ENCODE results near the gene SMPDL3A.
A peak's percentile ranks its signal among the peaks of the same experiment; 100 is the strongest.

Gene SMPDL3A

DNA sequence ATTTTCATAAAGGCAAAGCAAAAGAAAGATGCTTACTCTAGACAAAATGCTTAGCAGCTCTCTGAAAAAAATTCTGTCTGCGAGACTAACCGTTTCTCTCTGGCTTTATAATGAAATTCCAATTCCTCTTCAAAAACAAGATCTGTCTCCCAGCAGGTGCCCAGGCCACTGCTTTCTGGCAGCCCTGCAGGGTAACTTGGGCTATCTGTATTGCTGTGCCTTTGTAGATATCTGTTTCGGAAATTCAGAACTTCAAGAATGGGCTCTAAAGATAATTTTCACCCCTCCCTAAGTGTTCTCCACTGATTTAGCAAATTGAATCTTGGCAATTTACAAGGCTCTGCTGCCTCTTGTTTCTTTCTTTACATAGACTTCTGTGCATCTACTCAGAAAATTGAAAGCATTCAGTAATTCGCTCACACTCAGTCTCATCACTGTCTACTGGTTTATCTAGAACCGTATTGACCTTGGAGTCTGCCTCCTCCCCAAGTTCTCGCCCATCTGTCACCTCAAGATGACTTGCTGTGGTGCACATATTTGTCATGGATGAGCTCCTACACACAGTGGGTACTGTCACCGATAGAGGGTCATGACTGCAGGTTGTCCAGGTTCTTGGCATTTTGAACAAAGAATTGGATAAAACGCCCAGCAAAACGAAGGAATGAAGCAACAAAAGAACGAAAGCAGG is 35.9 kb upstream of the SMPDL3A start:
- Histone ChIP-seq H3K4me3 (ENCODE audit: low read length) (peak overlapping the region; percentile 69), H3K9me3 (ENCODE audit: control insufficient read depth, low read length) (no peaks in the 10 kb centered on the region), H3K9ac (ENCODE audit: low read length) (peak overlapping the region; percentile 29), H3K27me3 (replicated peaks; ENCODE audit: control insufficient read depth, insufficient read depth, low read length) (no peaks in the 10 kb centered on the region), H3K4me1 (ENCODE audit: control insufficient read depth, insufficient read depth, low read length) (no peaks in the 10 kb centered on the region), H3K36me3 (ENCODE audit: control insufficient read depth, insufficient read depth, low read length, severe bottlenecking) (no peaks in the 10 kb centered on the region)
- no peak for DNase-seq (ENCODE audit: low read depth)

DNA sequence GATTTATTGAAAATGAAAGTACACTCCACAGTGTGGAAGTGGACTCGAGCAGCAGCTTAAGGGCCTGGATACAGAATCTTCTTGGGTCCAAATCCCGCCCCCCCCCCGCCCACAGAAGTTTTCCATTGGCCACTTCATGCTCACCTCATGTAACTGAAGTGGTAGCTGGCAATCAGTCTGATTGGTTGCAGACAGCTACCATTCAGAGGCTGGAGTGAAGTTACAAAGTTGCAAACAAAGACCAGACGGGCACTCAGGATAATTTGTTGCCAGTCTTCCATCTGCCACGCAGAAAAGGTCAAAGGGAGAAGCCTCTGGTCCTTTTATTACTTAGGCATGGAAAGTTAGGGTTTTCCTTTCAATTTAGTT is 35.4 kb upstream of the SMPDL3A start:
- peak overlapping the region; percentile 29 for H3K9ac ChIP-seq (ENCODE audit: low read length)
- H3K9me3 ChIP-seq (ENCODE audit: control insufficient read depth, low read length), result no peaks in the 10 kb centered on the region
- H3K27me3 ChIP-seq (replicated peaks; ENCODE audit: control insufficient read depth, insufficient read depth, low read length), result no peaks in the 10 kb centered on the region
- H3K36me3 ChIP-seq (ENCODE audit: control insufficient read depth, insufficient read depth, low read length, severe bottlenecking), result no peaks in the 10 kb centered on the region
- no peaks in the 10 kb centered on the region for H3K4me1 ChIP-seq (ENCODE audit: control insufficient read depth, insufficient read depth, low read length)
- DNase-seq (ENCODE audit: low read depth), result peak; percentile 25
- peak overlapping the region; percentile 69 for H3K4me3 ChIP-seq (ENCODE audit: low read length)

DNA sequence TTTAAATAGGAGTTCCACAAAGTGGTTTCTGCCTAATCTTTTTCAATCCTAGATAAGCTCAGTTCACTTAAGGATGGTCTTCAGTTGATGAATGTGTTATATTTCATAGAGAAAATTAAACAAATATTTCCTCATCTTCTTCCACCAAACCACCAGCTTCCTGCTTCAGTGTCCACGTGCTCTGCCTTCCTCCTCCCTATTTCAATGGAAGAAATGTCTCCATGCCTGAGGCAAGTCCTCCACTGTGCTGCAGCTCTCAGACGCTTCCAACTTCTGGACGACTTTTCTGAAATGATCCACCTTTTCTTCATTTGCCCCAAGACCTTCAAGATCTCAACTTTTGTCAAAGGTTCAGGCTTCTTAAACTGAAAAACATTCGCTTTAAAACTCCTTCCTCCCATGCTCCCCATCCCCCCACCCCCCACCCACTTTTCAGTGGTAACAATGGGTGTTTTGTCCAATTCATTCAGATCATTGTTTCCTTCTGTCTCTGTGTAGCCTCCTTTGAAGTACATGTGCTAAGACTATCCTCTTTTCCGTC is 34.8 kb upstream of the SMPDL3A start:
- H3K9ac ChIP-seq (ENCODE audit: low read length), result no peak overlapping the region
- H3K4me1 ChIP-seq (ENCODE audit: control insufficient read depth, insufficient read depth, low read length), result no peaks in the 10 kb centered on the region

DNA sequence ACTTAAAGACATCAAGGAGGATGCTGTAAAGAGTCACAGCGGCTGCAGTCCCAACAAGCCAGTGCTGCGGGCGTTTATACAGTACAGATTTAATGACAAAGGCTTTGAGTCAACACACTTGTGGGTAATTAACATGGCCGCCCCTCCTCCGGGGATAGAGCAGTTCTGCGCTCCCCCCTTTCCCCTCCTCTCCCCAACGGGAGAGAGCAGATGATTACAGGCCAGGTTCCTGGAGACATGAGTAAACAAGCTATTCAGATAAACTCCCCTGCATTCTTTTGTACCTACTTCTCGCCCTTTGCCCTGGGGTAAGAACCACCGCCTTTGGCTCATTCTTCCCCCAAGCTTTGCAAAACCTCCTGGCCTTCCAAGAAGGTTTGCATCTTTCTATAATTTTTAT is 33.2 kb upstream of the SMPDL3A start:
- Histone ChIP-seq H3K27me3 (replicated peaks; ENCODE audit: control insufficient read depth, insufficient read depth, low read length) (no peaks in the 10 kb centered on the region), H3K9me3 (ENCODE audit: control insufficient read depth, low read length) (no peaks in the 10 kb centered on the region), H3K4me1 (ENCODE audit: control insufficient read depth, insufficient read depth, low read length) (no peaks in the 10 kb centered on the region), H3K9ac (ENCODE audit: low read length) (no peak overlapping the region), H3K36me3 (ENCODE audit: control insufficient read depth, insufficient read depth, low read length, severe bottlenecking) (no peaks in the 10 kb centered on the region), H3K4me3 (ENCODE audit: low read length) (no peak overlapping the region)
- DNase-seq (ENCODE audit: low read depth), result no peak

More for the DNA sequence above, 34.8 kb upstream of the SMPDL3A start:
- Histone ChIP-seq H3K36me3 (ENCODE audit: control insufficient read depth, insufficient read depth, low read length, severe bottlenecking) (no peaks in the 10 kb centered on the region), H3K27me3 (replicated peaks; ENCODE audit: control insufficient read depth, insufficient read depth, low read length) (no peaks in the 10 kb centered on the region), H3K4me3 (ENCODE audit: low read length) (no peak overlapping the region), H3K9me3 (ENCODE audit: control insufficient read depth, low read length) (no peaks in the 10 kb centered on the region)
- no peak for DNase-seq (ENCODE audit: low read depth)

DNA sequence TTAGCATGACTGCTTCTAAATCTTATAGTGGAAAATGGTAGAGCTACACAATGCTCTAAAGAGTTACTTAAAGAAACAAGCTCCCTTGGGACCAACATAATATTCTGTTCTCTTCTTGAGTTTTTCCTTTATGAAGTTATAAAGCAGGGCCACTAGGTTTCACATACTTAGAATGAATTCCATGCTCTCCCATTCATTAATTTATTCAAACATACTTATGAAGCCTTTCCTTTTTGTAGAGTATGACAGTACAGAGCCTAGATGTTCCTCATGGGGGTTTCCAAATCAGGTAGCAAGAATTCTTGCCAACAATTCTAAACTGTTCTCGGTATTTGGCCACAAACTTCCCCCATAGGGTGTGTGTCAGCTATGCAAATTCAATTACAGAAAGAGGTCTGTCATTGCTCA is 30.1 kb upstream of the SMPDL3A start:
- Histone ChIP-seq H3K9ac (ENCODE audit: low read length) (no peak overlapping the region), H3K27me3 (replicated peaks; ENCODE audit: control insufficient read depth, insufficient read depth, low read length) (no peaks in the 10 kb centered on the region), H3K4me3 (ENCODE audit: low read length) (no peak overlapping the region), H3K36me3 (ENCODE audit: control insufficient read depth, insufficient read depth, low read length, severe bottlenecking) (no peaks in the 10 kb centered on the region), H3K4me1 (ENCODE audit: control insufficient read depth, insufficient read depth, low read length) (no peaks in the 10 kb centered on the region), H3K9me3 (ENCODE audit: control insufficient read depth, low read length) (no peaks in the 10 kb centered on the region)
- no peak for DNase-seq (ENCODE audit: low read depth)

DNA sequence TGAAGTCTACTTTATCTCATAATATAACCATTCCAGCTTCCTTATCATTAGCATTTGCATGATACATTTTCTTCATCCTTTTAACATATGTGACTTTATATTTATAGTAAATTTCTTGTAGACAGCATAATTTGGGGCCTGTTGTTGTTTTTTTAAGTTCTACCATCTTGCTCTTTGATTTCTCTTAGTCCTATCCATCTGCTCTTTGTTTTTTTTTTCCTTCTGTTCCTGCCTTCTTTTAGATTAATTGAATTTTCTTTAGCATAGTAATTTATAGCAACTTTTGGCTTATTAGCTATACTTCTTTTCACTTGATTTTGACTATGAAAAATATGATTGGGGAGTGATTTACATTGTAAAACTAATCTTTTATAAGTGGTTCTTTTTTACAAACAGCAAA is 28.7 kb upstream of the SMPDL3A start:
- Histone ChIP-seq H3K4me1 (ENCODE audit: control insufficient read depth, insufficient read depth, low read length) (no peaks in the 10 kb centered on the region), H3K27me3 (replicated peaks; ENCODE audit: control insufficient read depth, insufficient read depth, low read length) (no peaks in the 10 kb centered on the region), H3K4me3 (ENCODE audit: low read length) (no peak overlapping the region), H3K36me3 (ENCODE audit: control insufficient read depth, insufficient read depth, low read length, severe bottlenecking) (no peaks in the 10 kb centered on the region), H3K9ac (ENCODE audit: low read length) (no peak overlapping the region), H3K9me3 (ENCODE audit: control insufficient read depth, low read length) (no peaks in the 10 kb centered on the region)
- DNase-seq (ENCODE audit: low read depth), result no peak

DNA sequence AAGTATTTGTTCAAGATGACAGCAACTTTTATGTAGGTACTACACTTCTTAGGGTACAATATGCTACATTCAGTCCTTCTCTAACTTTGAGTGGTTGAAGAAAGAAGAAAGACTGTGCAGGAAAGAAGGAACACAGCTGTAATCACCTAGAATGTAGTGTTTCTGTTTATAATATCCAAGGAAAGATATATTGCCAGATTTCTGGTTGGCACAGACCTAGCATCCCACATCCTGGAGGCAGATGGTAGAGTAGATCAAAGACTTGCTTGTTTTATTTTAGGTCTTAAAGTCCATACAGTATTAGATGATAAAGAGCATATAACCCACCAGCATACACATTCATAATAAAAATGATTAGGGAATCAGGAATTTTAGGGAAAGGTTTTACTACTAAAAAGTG is 22.8 kb upstream of the SMPDL3A start:
- no peak for DNase-seq (ENCODE audit: low read depth)
- Histone ChIP-seq H3K9me3 (ENCODE audit: control insufficient read depth, low read length) (no peaks in the 10 kb centered on the region), H3K27me3 (replicated peaks; ENCODE audit: control insufficient read depth, insufficient read depth, low read length) (no peaks in the 10 kb centered on the region), H3K36me3 (ENCODE audit: control insufficient read depth, insufficient read depth, low read length, severe bottlenecking) (no peaks in the 10 kb centered on the region), H3K9ac (ENCODE audit: low read length) (no peak overlapping the region), H3K4me3 (ENCODE audit: low read length) (no peak overlapping the region), H3K4me1 (ENCODE audit: control insufficient read depth, insufficient read depth, low read length) (no peaks in the 10 kb centered on the region)

DNA sequence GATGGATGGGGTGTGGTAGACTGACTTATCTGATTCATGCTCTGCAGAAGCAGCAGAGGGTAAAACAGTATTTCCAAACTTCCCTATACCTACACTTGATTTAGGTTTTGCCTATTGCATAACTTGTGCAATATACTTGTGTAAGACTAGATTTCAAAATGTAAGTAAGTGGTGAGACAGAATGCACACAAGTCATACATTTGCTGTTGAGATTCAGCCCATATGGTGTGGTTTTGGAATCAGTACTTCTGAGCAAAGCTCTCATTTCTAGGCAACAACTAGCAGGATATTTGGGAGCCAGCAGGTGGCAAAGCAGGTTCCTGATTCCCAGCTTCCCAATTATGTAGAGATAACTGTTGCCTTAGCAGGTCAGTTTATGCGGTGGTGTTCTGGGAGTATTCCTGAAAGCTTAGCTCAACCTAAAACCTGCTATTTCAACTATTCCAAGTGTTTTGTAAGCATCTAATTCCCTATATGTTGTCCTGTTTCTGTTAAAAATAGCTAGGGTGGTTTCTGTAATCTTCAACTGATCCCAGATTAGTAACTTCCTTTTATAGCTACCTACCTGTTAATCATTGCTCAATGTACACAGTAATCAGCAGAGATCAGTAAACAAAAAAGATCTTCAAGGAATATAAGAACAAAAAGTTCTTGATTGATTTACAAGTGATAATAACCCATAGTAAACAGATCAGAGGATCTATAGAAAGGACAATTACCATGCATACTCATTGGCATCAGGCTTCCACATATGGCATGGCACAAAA is 18.0 kb upstream of the SMPDL3A start:
- no peak overlapping the region for H3K4me3 ChIP-seq (ENCODE audit: low read length)
- no peaks in the 10 kb centered on the region for H3K4me1 ChIP-seq (ENCODE audit: control insufficient read depth, insufficient read depth, low read length)
- no peaks in the 10 kb centered on the region for H3K36me3 ChIP-seq (ENCODE audit: control insufficient read depth, insufficient read depth, low read length, severe bottlenecking)
- DNase-seq (ENCODE audit: low read depth), result no peak
- H3K27me3 ChIP-seq (replicated peaks; ENCODE audit: control insufficient read depth, insufficient read depth, low read length), result no peaks in the 10 kb centered on the region
- H3K9me3 ChIP-seq (ENCODE audit: control insufficient read depth, low read length), result no peaks in the 10 kb centered on the region
- no peak overlapping the region for H3K9ac ChIP-seq (ENCODE audit: low read length)

DNA sequence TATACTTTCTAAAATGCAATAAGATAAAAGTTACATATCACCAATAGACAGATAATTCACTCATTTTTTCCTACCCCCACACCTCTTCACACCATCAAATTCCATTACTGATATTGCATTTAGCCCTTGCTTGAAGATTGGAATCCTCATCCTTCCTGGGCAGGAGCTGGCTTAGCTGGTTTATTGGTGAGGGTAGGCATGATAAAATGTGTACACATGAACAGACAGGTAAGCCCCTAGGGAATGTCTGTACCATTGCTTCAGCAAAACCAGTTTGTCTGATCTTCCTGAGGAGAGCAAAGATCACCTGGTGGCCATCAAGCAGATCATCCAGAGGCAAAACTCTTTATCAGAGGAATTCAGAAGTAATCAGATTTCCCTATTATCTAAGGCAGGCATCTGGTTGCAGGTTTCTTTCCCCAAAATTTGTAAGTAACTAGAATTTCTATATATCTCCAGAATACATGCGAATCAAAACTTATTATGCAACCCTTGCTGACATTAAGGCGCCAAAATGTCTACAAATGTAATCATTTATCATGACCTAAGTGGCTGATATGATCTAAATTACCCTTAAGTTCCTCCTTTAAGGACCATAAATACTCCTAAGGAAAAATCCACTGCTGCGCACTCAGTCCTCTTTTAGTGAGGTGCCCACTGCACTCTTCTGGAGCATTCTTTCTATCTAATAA is 16.2 kb upstream of the SMPDL3A start:
- no peak overlapping the region for H3K9ac ChIP-seq (ENCODE audit: low read length)
- no peaks in the 10 kb centered on the region for H3K9me3 ChIP-seq (ENCODE audit: control insufficient read depth, low read length)
- no peaks in the 10 kb centered on the region for H3K27me3 ChIP-seq (replicated peaks; ENCODE audit: control insufficient read depth, insufficient read depth, low read length)
- no peaks in the 10 kb centered on the region for H3K4me1 ChIP-seq (ENCODE audit: control insufficient read depth, insufficient read depth, low read length)
- no peaks in the 10 kb centered on the region for H3K36me3 ChIP-seq (ENCODE audit: control insufficient read depth, insufficient read depth, low read length, severe bottlenecking)
- no peak overlapping the region for H3K4me3 ChIP-seq (ENCODE audit: low read length)
- no peak for DNase-seq (ENCODE audit: low read depth)

DNA sequence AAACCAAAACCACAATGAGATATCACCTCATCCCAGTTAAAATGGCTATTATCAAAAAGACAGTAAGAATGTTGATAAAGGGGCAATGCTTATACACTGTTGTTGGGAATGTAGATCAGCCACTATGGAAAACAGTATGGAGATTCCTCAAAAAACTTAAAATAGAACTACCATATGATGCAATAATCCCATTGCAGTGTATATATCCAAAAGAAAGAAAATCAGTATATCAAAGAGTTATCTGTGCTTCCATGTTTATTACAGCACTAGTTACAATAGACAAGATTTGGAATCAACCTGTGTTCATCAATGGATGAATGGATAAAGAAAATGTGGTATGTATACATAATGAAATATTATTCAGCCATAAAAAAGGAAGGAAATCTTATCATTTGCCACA is 13.1 kb upstream of the SMPDL3A start:
- no peaks in the 10 kb centered on the region for H3K36me3 ChIP-seq (ENCODE audit: control insufficient read depth, insufficient read depth, low read length, severe bottlenecking)
- H3K27me3 ChIP-seq (replicated peaks; ENCODE audit: control insufficient read depth, insufficient read depth, low read length), result peaks cover 11% of the 10 kb centered on the region
- DNase-seq (ENCODE audit: low read depth), result no peak
- no peak overlapping the region for H3K9ac ChIP-seq (ENCODE audit: low read length)
- H3K4me3 ChIP-seq (ENCODE audit: low read length), result no peak overlapping the region
- H3K9me3 ChIP-seq (ENCODE audit: control insufficient read depth, low read length), result no peaks in the 10 kb centered on the region
- H3K4me1 ChIP-seq (ENCODE audit: control insufficient read depth, insufficient read depth, low read length), result no peaks in the 10 kb centered on the region

DNA sequence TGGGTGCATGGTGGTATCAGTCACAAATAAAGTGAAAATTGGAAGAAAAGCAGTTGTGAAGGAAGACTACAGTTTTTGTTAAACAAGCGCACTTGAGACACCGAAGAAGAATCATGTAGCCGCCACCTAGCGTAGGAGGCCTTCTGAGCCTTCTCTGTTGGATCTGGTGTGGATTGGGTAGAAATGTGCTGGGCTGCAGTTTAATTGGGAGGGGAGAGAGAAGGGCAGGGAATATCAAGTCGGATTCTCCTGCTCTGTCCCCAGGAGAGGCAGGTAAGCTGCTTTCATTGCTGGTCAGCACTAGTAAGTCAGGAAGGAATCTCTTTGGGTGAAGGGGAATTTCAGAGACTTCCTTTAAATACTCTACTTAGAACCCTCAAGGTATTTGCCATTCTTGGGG is 10.8 kb upstream of the SMPDL3A start:
- H3K36me3 ChIP-seq (ENCODE audit: control insufficient read depth, insufficient read depth, low read length, severe bottlenecking), result no peaks in the 10 kb centered on the region
- H3K9me3 ChIP-seq (ENCODE audit: control insufficient read depth, low read length), result no peaks in the 10 kb centered on the region
- no peak overlapping the region for H3K4me3 ChIP-seq (ENCODE audit: low read length)
- no peak for DNase-seq (ENCODE audit: low read depth)
- no peaks in the 10 kb centered on the region for H3K4me1 ChIP-seq (ENCODE audit: control insufficient read depth, insufficient read depth, low read length)
- H3K9ac ChIP-seq (ENCODE audit: low read length), result no peak overlapping the region
- H3K27me3 ChIP-seq (replicated peaks; ENCODE audit: control insufficient read depth, insufficient read depth, low read length), result peaks cover 11% of the 10 kb centered on the region

Measured in adipocyte (in vitro differentiated cells).